GM18511 (cell line): ENCODE data around the gene RIPK4.
"Not testable (repeated sequence)": the region's sequence is repeated elsewhere in the genome, so short reads cannot be mapped to it uniquely, and the experiment has no call there.

Experiments used
- ATAC-seq: cut with Tn5 transposase; IDR thresholded peaks from one replicate; pipeline ENCODE4 v1.9.1; 2021; ENCODE audit warnings: mild to moderate bottlenecking, moderate library complexity; ENCODE audit not compliant: unreplicated experiment

The RIPK4 gene

DNA sequence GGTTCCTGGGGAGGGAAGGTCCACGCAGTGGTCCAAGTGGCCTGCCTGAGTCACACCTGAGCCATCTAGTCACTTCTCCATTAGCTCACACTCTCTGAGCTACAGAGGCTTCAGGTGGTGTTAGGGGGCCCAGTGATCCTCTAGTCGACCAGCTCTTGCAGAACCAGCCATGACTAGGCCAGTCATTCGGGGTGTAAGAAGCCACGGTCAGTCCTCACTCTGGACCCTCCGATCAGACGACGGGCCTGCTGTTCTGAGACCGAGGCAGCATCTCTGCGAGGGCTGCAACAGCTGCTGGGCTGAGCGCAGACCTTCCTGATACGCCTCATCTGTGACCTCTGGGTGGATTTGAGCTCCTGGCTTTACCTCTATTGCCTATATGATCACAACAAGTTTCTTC is 68.8 kb downstream of the RIPK4 start:
- ATAC-seq = no peak

DNA sequence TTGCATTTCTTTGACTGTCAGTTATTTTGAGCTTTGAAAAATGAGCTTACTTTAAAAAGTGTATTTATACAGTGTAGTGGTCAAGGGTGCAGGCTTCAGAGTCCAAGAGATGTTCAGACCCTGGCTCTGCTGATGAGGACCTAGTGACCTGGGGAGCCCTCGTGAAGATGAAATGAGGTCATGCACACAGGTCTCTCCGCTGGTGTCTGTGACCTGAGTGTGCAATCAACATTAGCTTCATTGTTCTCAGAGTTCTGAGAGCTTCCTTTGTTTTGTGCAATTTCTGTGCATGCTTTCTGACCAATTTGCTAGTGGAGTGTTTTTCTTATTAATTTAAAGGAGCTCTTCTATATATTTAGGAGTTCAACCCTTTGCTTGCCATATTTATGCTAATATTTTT is 71.3 kb downstream of the RIPK4 start:
- no peak for ATAC-seq

DNA sequence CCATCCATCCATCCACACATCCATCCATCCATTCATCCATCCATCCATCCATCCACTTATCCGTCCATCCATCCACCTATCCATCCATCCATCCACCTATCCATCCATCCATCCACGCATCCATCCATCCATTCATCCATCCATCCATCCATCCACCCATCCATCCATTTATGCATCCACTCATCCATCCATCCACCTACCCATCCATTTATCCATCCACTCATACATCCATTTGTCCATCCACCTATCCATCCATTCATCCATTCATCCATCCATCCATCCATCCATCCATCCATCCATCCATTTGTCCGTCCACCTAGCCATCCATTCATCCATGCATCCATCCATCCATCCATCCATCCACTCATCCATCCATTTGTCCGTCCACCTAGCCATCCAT is 72.8 kb downstream of the RIPK4 start:
- ATAC-seq = not testable (repeated sequence)

DNA sequence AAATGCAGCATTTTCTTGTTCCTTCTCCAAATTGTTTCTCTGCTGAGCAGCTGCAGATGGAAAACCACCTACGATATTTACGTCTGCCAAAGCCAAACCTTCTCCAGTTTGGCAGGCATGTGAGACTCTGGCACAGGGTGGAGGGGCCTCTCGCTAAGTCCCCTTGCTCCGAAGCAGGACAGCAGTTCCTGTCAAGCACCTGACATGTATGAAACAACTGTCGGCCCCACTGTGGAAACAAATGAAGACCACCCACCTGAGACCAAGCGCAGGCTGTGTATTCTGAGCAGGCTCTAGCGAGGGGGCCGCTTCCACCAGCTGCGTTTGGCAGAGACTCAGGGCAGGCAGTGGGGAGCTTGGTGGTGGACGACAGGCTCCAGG is 74.7 kb downstream of the RIPK4 start:
- ATAC-seq = no peak

DNA sequence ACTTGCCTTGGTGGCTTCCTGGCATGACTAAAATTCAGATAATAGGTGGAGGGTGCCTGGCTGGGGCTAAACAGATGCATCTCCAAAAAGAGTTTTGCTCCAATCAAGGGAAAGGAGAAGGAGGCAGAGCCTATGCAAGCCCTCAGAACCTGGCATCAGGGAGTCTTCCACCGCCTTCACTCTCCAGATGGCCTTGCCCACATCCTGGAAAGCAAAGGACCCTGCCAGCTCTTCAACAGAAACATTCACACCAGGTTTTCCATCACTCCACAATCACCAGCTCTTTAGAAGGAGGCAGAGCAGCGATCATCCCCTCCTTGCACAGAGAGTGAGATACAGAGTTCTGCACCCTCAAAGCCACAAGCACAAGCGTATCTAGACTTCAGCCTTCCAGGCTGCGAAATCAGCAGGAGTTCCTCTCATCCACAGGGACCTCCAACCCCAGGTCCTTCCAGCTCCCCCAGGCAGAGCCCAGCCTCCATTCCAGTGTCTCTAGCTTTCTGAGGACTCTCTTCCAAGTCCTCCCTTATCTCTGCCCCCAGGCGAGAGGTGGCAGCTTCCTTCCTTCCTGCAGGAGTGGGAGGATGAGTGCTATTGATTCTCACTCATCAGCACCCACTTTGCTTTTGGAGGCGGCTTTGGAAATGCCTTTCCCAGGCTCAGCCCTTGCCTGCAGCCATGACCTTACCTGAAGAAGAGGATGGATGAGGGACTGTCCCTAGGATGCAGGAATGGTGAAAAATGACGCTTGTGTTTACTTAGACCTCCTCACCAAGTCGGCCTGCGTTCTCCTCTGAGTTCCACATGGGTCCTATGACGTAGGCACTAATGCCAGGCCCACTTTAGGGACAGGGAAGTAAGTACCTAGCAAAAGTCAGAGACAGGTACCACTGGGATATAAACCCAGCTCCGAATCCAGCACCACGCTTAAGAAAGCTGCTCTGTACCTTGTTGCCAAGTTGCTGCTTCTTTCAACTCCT is 75.4 kb downstream of the RIPK4 start:
- ATAC-seq = no peak
